KMS-11 (cell line): ENCODE measurements around the gene CCNO.
A peak's percentile ranks its signal among the peaks of the same experiment; 100 is the strongest.

ENCODE experiments used
- H2AFZ ChIP-seq: fragments of 200-600 bp; sonication (generic); 2 replicates; pipeline ENCODE4 v1.6.1; 2016; ENCODE audit warnings: antibody characterized with exemption, mixed run types, low read depth
- H3K27ac ChIP-seq: fragments of 200-600 bp; sonication (generic); 2 replicates; pipeline ENCODE4 v1.6.1; 2016; ENCODE audit warnings: mild to moderate bottlenecking, mixed run types
- H3K27me3 ChIP-seq: fragments of 200-600 bp; sonication (generic); 2 replicates; pipeline ENCODE4 v1.6.1; 2017; ENCODE audit warnings: mild to moderate bottlenecking, low read depth, mixed run types, moderate library complexity; ENCODE audit not compliant: insufficient read depth
- H3K36me3 ChIP-seq: fragments of 200-600 bp; sonication (generic); 2 replicates; pipeline ENCODE4 v1.6.1; 2017; ENCODE audit warnings: mild to moderate bottlenecking, mixed run types; ENCODE audit not compliant: insufficient read depth
- H3K4me1 ChIP-seq: fragments of 200-600 bp; sonication (generic); 2 replicates; pipeline ENCODE4 v1.6.1; 2016; ENCODE audit warnings: mild to moderate bottlenecking, low read depth, mixed run types; ENCODE audit not compliant: poor library complexity, severe bottlenecking
- H3K4me2 ChIP-seq: fragments of 200-600 bp; sonication (generic); 2 replicates; pipeline ENCODE4 v1.7.0; 2016; ENCODE audit warnings: mild to moderate bottlenecking, mixed run types
- H3K4me3 ChIP-seq: fragments of 200-600 bp; sonication (generic); IDR thresholded peaks from 2 replicates; pipeline ENCODE4 v1.6.1; 2017; ENCODE audit warnings: low read depth, low read length, mixed read lengths; ENCODE audit not compliant: insufficient read depth
- H3K79me2 ChIP-seq: fragments of 200-600 bp; sonication (generic); 2 replicates; pipeline ENCODE4 v1.6.1; 2016; ENCODE audit warnings: low read depth, mixed run types; ENCODE audit not compliant: insufficient read depth
- H3K9ac ChIP-seq: fragments of 200-600 bp; sonication (generic); 2 replicates; pipeline ENCODE4 v1.6.1; 2016; ENCODE audit warnings: mild to moderate bottlenecking, mixed run types
- H4K20me1 ChIP-seq: fragments of 200-600 bp; sonication (generic); 2 replicates; pipeline ENCODE4 v1.6.1; 2016; ENCODE audit warnings: mild to moderate bottlenecking, mixed run types; ENCODE audit not compliant: insufficient read depth
- TF ChIP-seq, protein P1 (sequence below): fragments of 200-600 bp; sonication (generic); conservative IDR thresholded peaks from 2 replicates; pipeline ENCODE4 v1.6.1; 2017; ENCODE audit warnings: low read depth, mild to moderate bottlenecking, antibody characterized with exemption, low read length, moderate library complexity, mixed read lengths

CCNO gene

DNA sequence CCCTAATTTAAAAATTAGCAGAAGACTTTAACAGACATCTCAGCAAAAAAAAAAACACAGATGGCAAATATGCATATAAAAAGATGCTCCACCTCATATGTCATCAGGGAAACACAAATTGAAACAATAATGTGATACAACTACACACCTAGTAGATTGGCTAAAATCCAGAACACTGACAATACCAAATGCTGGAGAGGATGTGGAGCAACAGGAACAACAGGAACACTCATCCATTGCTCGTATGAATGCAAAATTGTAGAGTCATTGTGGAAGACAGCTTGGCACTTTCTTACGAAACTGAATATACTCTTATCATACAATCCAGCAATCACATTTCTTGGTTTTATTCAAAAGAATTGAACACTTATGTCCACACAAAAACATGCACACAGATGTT lies 28.4 kb downstream of the CCNO start:
- TF ChIP-seq, protein P1, sequence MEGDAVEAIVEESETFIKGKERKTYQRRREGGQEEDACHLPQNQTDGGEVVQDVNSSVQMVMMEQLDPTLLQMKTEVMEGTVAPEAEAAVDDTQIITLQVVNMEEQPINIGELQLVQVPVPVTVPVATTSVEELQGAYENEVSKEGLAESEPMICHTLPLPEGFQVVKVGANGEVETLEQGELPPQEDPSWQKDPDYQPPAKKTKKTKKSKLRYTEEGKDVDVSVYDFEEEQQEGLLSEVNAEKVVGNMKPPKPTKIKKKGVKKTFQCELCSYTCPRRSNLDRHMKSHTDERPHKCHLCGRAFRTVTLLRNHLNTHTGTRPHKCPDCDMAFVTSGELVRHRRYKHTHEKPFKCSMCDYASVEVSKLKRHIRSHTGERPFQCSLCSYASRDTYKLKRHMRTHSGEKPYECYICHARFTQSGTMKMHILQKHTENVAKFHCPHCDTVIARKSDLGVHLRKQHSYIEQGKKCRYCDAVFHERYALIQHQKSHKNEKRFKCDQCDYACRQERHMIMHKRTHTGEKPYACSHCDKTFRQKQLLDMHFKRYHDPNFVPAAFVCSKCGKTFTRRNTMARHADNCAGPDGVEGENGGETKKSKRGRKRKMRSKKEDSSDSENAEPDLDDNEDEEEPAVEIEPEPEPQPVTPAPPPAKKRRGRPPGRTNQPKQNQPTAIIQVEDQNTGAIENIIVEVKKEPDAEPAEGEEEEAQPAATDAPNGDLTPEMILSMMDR = no peak
- H3K4me3 ChIP-seq = no peak overlapping the region

DNA sequence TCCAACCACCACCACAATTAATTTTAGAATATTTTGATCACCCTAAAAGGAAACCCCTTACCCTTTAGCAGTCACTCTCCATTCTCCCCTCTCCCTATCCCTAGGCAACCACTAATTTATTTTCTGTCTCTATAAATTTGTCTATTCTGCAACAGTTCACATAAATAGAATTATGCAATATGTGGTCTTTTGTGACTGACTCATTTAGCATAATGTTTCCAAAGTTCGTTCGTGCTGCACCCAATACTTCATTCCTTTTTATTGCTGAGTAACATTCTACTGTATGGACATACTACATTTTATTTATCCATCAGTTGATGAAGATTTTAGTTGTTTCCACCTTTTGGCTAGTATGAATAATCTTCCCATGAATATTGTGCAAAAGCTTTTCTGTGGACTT lies 42.2 kb downstream of the CCNO start:
- Histone ChIP-seq H3K4me2 (no peak overlapping the region), H4K20me1 (no peaks in the 10 kb centered on the region), H2AFZ (no peak overlapping the region), H3K4me1 (peaks cover 5% of the 10 kb centered on the region), H3K36me3 (no peaks in the 10 kb centered on the region), H3K79me2 (no peaks in the 10 kb centered on the region), H3K27me3 (no peaks in the 10 kb centered on the region), H3K4me3 (no peak overlapping the region), H3K27ac (no peak overlapping the region), H3K9ac (no peak overlapping the region)
- TF ChIP-seq, protein P1 = no peak

More for the DNA sequence above, 28.4 kb downstream of the CCNO start:
- no peaks in the 10 kb centered on the region for H4K20me1 ChIP-seq
- H2AFZ ChIP-seq = no peak overlapping the region
- H3K4me2 ChIP-seq = no peak overlapping the region
- H3K79me2 ChIP-seq = no peaks in the 10 kb centered on the region
- H3K36me3 ChIP-seq = no peaks in the 10 kb centered on the region
- H3K4me1 ChIP-seq = peaks cover 7% of the 10 kb centered on the region
- H3K9ac ChIP-seq = no peak overlapping the region
- no peak overlapping the region for H3K27ac ChIP-seq
- H3K27me3 ChIP-seq = no peaks in the 10 kb centered on the region

DNA sequence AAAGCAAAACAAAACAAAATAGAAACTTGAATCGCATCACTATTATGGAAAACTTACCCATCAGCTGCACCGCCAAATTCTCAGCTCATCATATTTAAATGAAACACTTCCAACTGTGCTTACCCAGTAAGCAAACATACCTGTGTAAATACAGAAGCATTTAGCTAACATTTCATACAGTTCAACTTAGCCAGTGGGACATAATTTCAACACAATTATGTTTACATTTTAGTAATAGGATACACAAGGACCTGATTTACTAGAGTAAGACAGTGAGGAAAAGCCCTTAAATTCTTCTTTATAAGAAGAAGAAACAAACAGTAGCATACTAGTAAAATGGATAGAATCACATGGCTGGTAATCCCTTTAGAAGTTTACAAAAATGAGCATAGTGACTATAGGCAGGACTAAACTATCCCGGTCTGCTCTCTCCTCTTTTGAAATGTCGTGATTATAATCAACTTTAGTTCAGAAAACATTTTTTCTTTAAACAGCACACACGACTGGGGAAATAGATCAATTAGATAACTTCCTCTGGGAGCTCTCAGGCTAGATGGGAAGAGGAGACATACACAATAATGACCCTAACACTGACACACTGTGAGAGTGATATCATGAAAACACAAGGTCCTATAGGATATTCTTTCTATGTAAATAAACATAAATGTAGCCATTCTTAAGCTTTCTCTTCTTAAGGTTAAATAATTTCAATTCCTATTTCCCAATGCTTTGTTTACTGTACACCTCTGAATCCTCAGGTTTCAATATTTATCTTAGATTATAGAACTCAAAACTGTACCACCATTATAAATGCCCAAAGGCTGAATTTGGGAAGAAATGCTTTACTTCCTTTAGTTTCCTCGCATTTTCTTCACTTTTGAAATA lies 44.5 kb downstream of the CCNO start:
- Histone ChIP-seq H3K36me3 (no peaks in the 10 kb centered on the region), H4K20me1 (no peaks in the 10 kb centered on the region), H3K27me3 (no peaks in the 10 kb centered on the region), H2AFZ (no peak overlapping the region), H3K9ac (no peak overlapping the region), H3K4me2 (no peak overlapping the region), H3K79me2 (no peaks in the 10 kb centered on the region), H3K4me3 (no peak overlapping the region), H3K4me1 (no peaks in the 10 kb centered on the region), H3K27ac (no peak overlapping the region)
- TF ChIP-seq, protein P1 = no peak

DNA sequence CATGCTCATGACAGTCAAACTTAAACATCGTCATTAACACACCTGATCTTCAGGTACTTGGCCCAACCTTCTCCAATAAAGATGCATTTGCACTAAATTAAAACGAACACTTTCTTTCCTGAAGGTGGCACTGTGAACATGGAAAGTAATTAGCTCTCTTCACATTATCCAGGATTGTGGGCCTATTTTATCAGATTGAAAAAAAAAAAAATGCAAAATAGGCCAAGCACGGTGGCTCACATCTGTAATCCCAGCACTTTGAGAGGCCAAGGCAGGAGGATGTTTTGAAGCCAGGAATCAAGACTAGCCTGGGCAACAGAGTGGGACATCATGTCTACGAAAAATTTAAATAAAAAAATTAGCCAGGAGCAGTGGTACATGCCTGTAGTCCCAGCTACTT lies 46.0 kb downstream of the CCNO start:
- H3K4me2 ChIP-seq = no peak overlapping the region
- no peaks in the 10 kb centered on the region for H3K4me1 ChIP-seq
- no peak overlapping the region for H3K4me3 ChIP-seq
- TF ChIP-seq, protein P1 = peak; percentile 46; the same call in 1 of the 2 replicates
- H3K36me3 ChIP-seq = no peaks in the 10 kb centered on the region
- H3K27me3 ChIP-seq = no peaks in the 10 kb centered on the region
- H3K79me2 ChIP-seq = no peaks in the 10 kb centered on the region
- no peak overlapping the region for H3K27ac ChIP-seq
- no peaks in the 10 kb centered on the region for H4K20me1 ChIP-seq
- H3K9ac ChIP-seq = no peak overlapping the region
- H2AFZ ChIP-seq = no peak overlapping the region
